PC-9 (cell line): Measurements from ENCODE around the gene SCLY. TPM values are rescaled to one million over a fixed set of nuclear protein-coding genes. Genes with fewer than 3 reads are reported as not detected.

ENCODE experiments used
- BruUV-seq: library from RNA; stranded (reverse); fragments of 400-500 nt; replicated peaks from 2 replicates; lab custom pipeline; 2021; lab: Mats Ljungman, UMichigan
- CTCF ChIA-PET: fragments of 300-600 bp; sonication (Branson Sonifier 250); formaldehyde crosslinking; loops from one replicate; lab custom pipeline; 2022; ENCODE audit warnings: antibody characterized with exemption; lab: Charles Lee
- POLR2A ChIA-PET: fragments of 300-600 bp; sonication (Branson Sonifier 250); formaldehyde crosslinking; loops from one replicate; lab custom pipeline; 2022; ENCODE audit warnings: antibody characterized with exemption; ENCODE audit not compliant: unreplicated experiment; lab: Charles Lee
- DNase-seq, 2 experiments: peaks; one replicate each; pipeline versions ENCODE4 v3.0.0 to v3.0.0-alpha.2; 2015 to 2022; ENCODE audit warnings: mixed read lengths in 1 of 2
- H2AFZ ChIP-seq: fragments of 200-600 bp; sonication (generic); 2 replicates; pipeline ENCODE4 v1.8.1; 2017; ENCODE audit warnings: antibody characterized with exemption
- H3F3A ChIP-seq: fragments of 200-600 bp; sonication (generic); 2 replicates; pipeline ENCODE4 v1.8.1; 2017; ENCODE audit warnings: antibody characterized with exemption, mild to moderate bottlenecking, low read depth; ENCODE audit not compliant: insufficient read depth
- H3K27ac ChIP-seq: fragments of 200-600 bp; sonication (generic); 2 replicates; pipeline ENCODE4 v1.6.1; 2016; ENCODE audit warnings: mixed run types
- H3K27me3 ChIP-seq: fragments of 200-600 bp; sonication (generic); 2 replicates; pipeline ENCODE4 v1.6.1; 2016; ENCODE audit warnings: low read depth, mixed run types; ENCODE audit not compliant: insufficient read depth
- H3K36me3 ChIP-seq: fragments of 200-600 bp; sonication (generic); 2 replicates; pipeline ENCODE4 v1.6.1; 2016; ENCODE audit warnings: low read depth, mixed run types
- H3K4me1 ChIP-seq: fragments of 200-600 bp; sonication (generic); replicated peaks from 2 replicates; pipeline ENCODE4 v1.6.1; 2016; ENCODE audit warnings: mixed run types; ENCODE audit not compliant: insufficient read depth
- H3K4me2 ChIP-seq: fragments of 200-600 bp; sonication (generic); 2 replicates; pipeline ENCODE4 v1.6.1; 2017; ENCODE audit warnings: mixed run types
- H3K4me3 ChIP-seq: fragments of 200-600 bp; sonication (generic); 2 replicates; pipeline ENCODE4 v1.6.1; 2016; ENCODE audit warnings: mixed run types
- H3K79me2 ChIP-seq: fragments of 200-600 bp; sonication (generic); 2 replicates; pipeline ENCODE4 v1.6.1; 2017; ENCODE audit warnings: low read depth, mixed run types
- H3K9me2 ChIP-seq: fragments of 200-600 bp; sonication (generic); 2 replicates; pipeline ENCODE4 v1.8.1; 2017; ENCODE audit warnings: mild to moderate bottlenecking; ENCODE audit not compliant: insufficient read depth
- H3K9me3 ChIP-seq: fragments of 200-600 bp; sonication (generic); 2 replicates; pipeline ENCODE4 v1.8.1; 2016; ENCODE audit warnings: low read depth; ENCODE audit not compliant: insufficient read depth
- H4K20me1 ChIP-seq: fragments of 200-600 bp; sonication (generic); 2 replicates; pipeline ENCODE4 v1.8.1; 2017; ENCODE audit not compliant: insufficient read depth
- CTCF ChIP-seq: fragments of 200-600 bp; sonication (generic); conservative IDR thresholded peaks from 2 replicates; pipeline ENCODE4 v1.6.1; 2017; ENCODE audit warnings: mixed run types, antibody characterized with exemption, mild to moderate bottlenecking, moderate library complexity
- EZH2 ChIP-seq: fragments of 200-600 bp; sonication (generic); IDR thresholded peaks from 2 replicates; pipeline ENCODE4 v1.8.0; 2017; ENCODE audit warnings: antibody characterized with exemption, low read depth
- intact Hi-C: fragments of 100-400 bp; cut with micrococcal nuclease; formaldehyde crosslinking; loops from one replicate; pipeline ENCODE4 v1.10.0; 2022; ENCODE audit not compliant: unreplicated experiment
- total RNA-seq: library from RNA; stranded (reverse); gene quantifications from 2 replicates; pipeline ENCODE4 v1.2.3, GENCODE V29; 2021

The SCLY gene
- total RNA-seq, 1 experiment from 2014 or later = 40.0 TPM

GRCh38 chr2:238059505-238059904, 1.3 kb upstream of the SCLY start:
- ChIA-PET POLR2A (no interaction called here), CTCF (no interaction called here)
- TSS peak; percentile 72 for BruUV-seq
- H3K4me2 ChIP-seq = peak overlapping the region; percentile 92
- DNase-seq = no peak
- H2AFZ ChIP-seq = peak overlapping the region; percentile 98; the same call in 1 of the 2 replicates
- H3K79me2 ChIP-seq = peaks cover 28% of the 10 kb centered on the region
- H3K27me3 ChIP-seq = no peaks in the 10 kb centered on the region
- intact Hi-C loops = no loop called here
- no peaks in the 10 kb centered on the region for H3K9me3 ChIP-seq
- H3K27ac ChIP-seq = no peak overlapping the region
- TF ChIP-seq CTCF (no peak), EZH2 (no peak)
- no peaks in the 10 kb centered on the region for H3K36me3 ChIP-seq
- no peaks in the 10 kb centered on the region for H4K20me1 ChIP-seq
- H3K9me2 ChIP-seq = peaks cover 4% of the 10 kb centered on the region; the same call in 1 of the 2 replicates
- H3K4me3 ChIP-seq = peak overlapping the region; percentile 98
- H3F3A ChIP-seq = peaks cover 46% of the 10 kb centered on the region; the same call in 1 of the 2 replicates
- H3K4me1 ChIP-seq = peaks cover 17% of the 10 kb centered on the region

DNA sequence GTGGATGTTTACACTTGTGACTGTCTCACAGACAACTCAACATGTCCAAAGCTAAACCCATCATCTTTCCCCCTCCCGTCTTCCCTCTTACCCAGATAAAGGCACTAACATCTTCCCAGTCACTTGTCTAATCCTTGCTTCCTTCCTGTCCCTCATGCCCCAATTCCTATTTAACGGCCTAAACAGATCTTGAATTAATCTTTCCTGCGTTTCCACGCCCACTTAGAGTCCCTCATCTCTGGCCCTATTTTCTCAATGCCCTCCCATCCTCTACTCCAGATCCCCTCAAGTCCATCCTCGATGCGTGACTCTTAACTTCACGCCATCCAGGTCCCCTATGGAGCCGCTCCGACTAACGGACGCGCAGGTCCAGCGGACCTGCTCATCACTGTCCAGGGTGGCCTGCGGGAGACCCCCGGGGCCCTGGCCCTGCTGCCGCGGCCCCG, 682 bp upstream of the SCLY start:
- TF ChIP-seq CTCF = no peak; the same call in 1 of the 2 replicates
- no peak for TF ChIP-seq EZH2
- H2AFZ ChIP-seq = peak overlapping the region; percentile 98
- no peaks in the 10 kb centered on the region for H4K20me1 ChIP-seq
- DNase-seq = no peak
- H3K4me3 ChIP-seq = peak overlapping the region; percentile 98
- intact Hi-C loops = loop anchor here (2.0 to 10.0 kb wide), 3 partner anchors 93 to 201 kb away; partner anchors contain the start of genes RAMP1 and UBE2F
- H3K27ac ChIP-seq = peak overlapping the region; percentile 67
- peaks cover 4% of the 10 kb centered on the region; the same call in 1 of the 2 replicates for H3K9me2 ChIP-seq
- ChIA-PET POLR2A (interaction anchor here (0.5 to 0.7 kb wide), 2 partner anchors 129 to 187 kb away, joined by 5 read pairs; no protein-coding TSS in a partner anchor), CTCF (interaction anchor here (0.5 to 1.0 kb wide), 2 partner anchors 38 to 364 kb away, joined by 3 to 10 read pairs; no protein-coding TSS in a partner anchor)
- no peaks in the 10 kb centered on the region for H3K27me3 ChIP-seq
- H3K4me2 ChIP-seq = peak overlapping the region; percentile 92
- peaks cover 4% of the 10 kb centered on the region; the same call in 1 of the 2 replicates for H3K36me3 ChIP-seq
- peaks cover 17% of the 10 kb centered on the region for H3K4me1 ChIP-seq
- peaks cover 46% of the 10 kb centered on the region; the same call in 1 of the 2 replicates for H3F3A ChIP-seq
- H3K9me3 ChIP-seq = no peaks in the 10 kb centered on the region
- BruUV-seq = no TSS peak
- peaks cover 28% of the 10 kb centered on the region for H3K79me2 ChIP-seq

GRCh38 chr2:238061315-238062202, 758 bp downstream of the SCLY start:
- H3K4me1 ChIP-seq = peaks cover 17% of the 10 kb centered on the region
- peak overlapping the region; percentile 98 for H3K4me2 ChIP-seq
- intact Hi-C loops = loop anchor here (2.0 to 10.0 kb wide), 3 partner anchors 95 to 203 kb away; partner anchors contain the start of genes RAMP1 and UBE2F
- H3K4me3 ChIP-seq = peak overlapping the region; percentile 98
- peak; percentile 51 to 60 for DNase-seq
- H2AFZ ChIP-seq = peak overlapping the region; percentile 98
- peaks cover 28% of the 10 kb centered on the region for H3K79me2 ChIP-seq
- H3K36me3 ChIP-seq = peaks cover 6% of the 10 kb centered on the region; the same call in 1 of the 2 replicates
- no peaks in the 10 kb centered on the region for H3K27me3 ChIP-seq
- CTCF ChIA-PET = interaction anchor here (0.7 kb wide), 3 partner anchors 26 to 485 kb away, joined by 3 to 5 read pairs (median 3); no protein-coding TSS in a partner anchor
- no peaks in the 10 kb centered on the region for H3K9me3 ChIP-seq
- POLR2A ChIA-PET = interaction anchor here (0.5 to 0.7 kb wide), 4 partner anchors 155 to 919 kb away, joined by 3 to 7 read pairs (median 5); no protein-coding TSS in a partner anchor
- H3F3A ChIP-seq = peaks cover 40% of the 10 kb centered on the region; the same call in 1 of the 2 replicates
- peaks cover 4% of the 10 kb centered on the region; the same call in 1 of the 2 replicates for H3K9me2 ChIP-seq
- BruUV-seq = TSS peak; percentile 33
- H4K20me1 ChIP-seq = no peaks in the 10 kb centered on the region
- H3K27ac ChIP-seq = peak overlapping the region; percentile 25
- TF ChIP-seq EZH2 = no peak
- no peak for TF ChIP-seq CTCF
